Measurements from ENCODE around the gene VRK1.

The VRK1 gene

GRCh38 chr14:96790706-96791105, 6.5 kb upstream of the VRK1 start:
- no peak for DNase-seq (ENCODE audit: low read depth, low spot score)
- H3K36me3 ChIP-seq (ENCODE audit: control insufficient read depth, insufficient read depth, low read length): no peaks in the 10 kb centered on the region
- no peak overlapping the region for H3K27ac ChIP-seq (ENCODE audit: low read length)

GRCh38 chr14:96792003-96792402, 5.2 kb upstream of the VRK1 start:
- no peak overlapping the region for H3K4me3 ChIP-seq (ENCODE audit: low read length)
- DNase-seq (ENCODE audit: low read depth, low spot score): no peak
- no peaks in the 10 kb centered on the region for H3K4me1 ChIP-seq (ENCODE audit: control insufficient read depth, insufficient read depth, low read length)
- no peaks in the 10 kb centered on the region for H3K9me3 ChIP-seq (ENCODE audit: control insufficient read depth, insufficient read depth, low read length)
- no peaks in the 10 kb centered on the region for H3K36me3 ChIP-seq (ENCODE audit: control insufficient read depth, insufficient read depth, low read length)
- H3K27ac ChIP-seq (ENCODE audit: low read length): no peak overlapping the region
- H3K27me3 ChIP-seq (ENCODE audit: control insufficient read depth, insufficient read depth, low read length): no peaks in the 10 kb centered on the region
- no CpG with 5 or more reads among the region's 5 CpGs for WGBS (ENCODE audit: insufficient coverage, insufficient read length)

More at GRCh38 chr14:96790706-96791105, 6.5 kb upstream of the VRK1 start:
- H3K4me3 ChIP-seq (ENCODE audit: low read length): no peak overlapping the region
- H3K9me3 ChIP-seq (ENCODE audit: control insufficient read depth, insufficient read depth, low read length): no peaks in the 10 kb centered on the region
- no peaks in the 10 kb centered on the region for H3K27me3 ChIP-seq (ENCODE audit: control insufficient read depth, insufficient read depth, low read length)
- WGBS (ENCODE audit: insufficient coverage, insufficient read length): no CpG with 5 or more reads among the region's 1 CpG
- no peaks in the 10 kb centered on the region for H3K4me1 ChIP-seq (ENCODE audit: control insufficient read depth, insufficient read depth, low read length)

- no peak for DNase-seq (ENCODE audit: low read depth, low spot score)
- H3K9me3 ChIP-seq (ENCODE audit: control insufficient read depth, insufficient read depth, low read length): no peaks in the 10 kb centered on the region
- no CpG with 5 or more reads among the region's 7 CpGs for WGBS (ENCODE audit: insufficient coverage, insufficient read length)
- H3K27ac ChIP-seq (ENCODE audit: low read length): no peak overlapping the region
- no peaks in the 10 kb centered on the region for H3K36me3 ChIP-seq (ENCODE audit: control insufficient read depth, insufficient read depth, low read length)
- no peaks in the 10 kb centered on the region for H3K4me1 ChIP-seq (ENCODE audit: control insufficient read depth, insufficient read depth, low read length)
- H3K4me3 ChIP-seq (ENCODE audit: low read length): no peak overlapping the region
- no peaks in the 10 kb centered on the region for H3K27me3 ChIP-seq (ENCODE audit: control insufficient read depth, insufficient read depth, low read length)
These were observed 4.6 kb upstream of the VRK1 start for GRCh38 chr14:96792591-96792990.

- H3K4me1 ChIP-seq (ENCODE audit: control insufficient read depth, insufficient read depth, low read length): no peaks in the 10 kb centered on the region
- no peak for DNase-seq (ENCODE audit: low read depth, low spot score)
- H3K9me3 ChIP-seq (ENCODE audit: control insufficient read depth, insufficient read depth, low read length): no peaks in the 10 kb centered on the region
- no peaks in the 10 kb centered on the region for H3K27me3 ChIP-seq (ENCODE audit: control insufficient read depth, insufficient read depth, low read length)
- H3K4me3 ChIP-seq (ENCODE audit: low read length): no peak overlapping the region
- H3K27ac ChIP-seq (ENCODE audit: low read length): no peak overlapping the region
- WGBS (ENCODE audit: insufficient coverage, insufficient read length): no CpG with 5 or more reads among the region's 6 CpGs
- no peaks in the 10 kb centered on the region for H3K36me3 ChIP-seq (ENCODE audit: control insufficient read depth, insufficient read depth, low read length)
These were observed 3.6 kb upstream of the VRK1 start for GRCh38 chr14:96793547-96793946.

GRCh38 chr14:96795109-96795828, 1.9 kb upstream of the VRK1 start:
- DNase-seq (ENCODE audit: low read depth, low spot score): no peak
- Histone ChIP-seq H3K36me3 (ENCODE audit: control insufficient read depth, insufficient read depth, low read length) (no peaks in the 10 kb centered on the region), H3K27me3 (ENCODE audit: control insufficient read depth, insufficient read depth, low read length) (no peaks in the 10 kb centered on the region), H3K27ac (ENCODE audit: low read length) (no peak overlapping the region), H3K9me3 (ENCODE audit: control insufficient read depth, insufficient read depth, low read length) (no peaks in the 10 kb centered on the region), H3K4me1 (ENCODE audit: control insufficient read depth, insufficient read depth, low read length) (no peaks in the 10 kb centered on the region), H3K4me3 (ENCODE audit: low read length) (no peak overlapping the region)
- no CpG with 5 or more reads among the region's 9 CpGs for WGBS (ENCODE audit: insufficient coverage, insufficient read length)

GRCh38 chr14:96797582-96798349, 584 bp downstream of the VRK1 start:
- WGBS (ENCODE audit: insufficient coverage, insufficient read length): no CpG with 5 or more reads among the region's 59 CpGs
- Histone ChIP-seq H3K27me3 (ENCODE audit: control insufficient read depth, insufficient read depth, low read length) (no peaks in the 10 kb centered on the region), H3K4me3 (ENCODE audit: low read length) (peak overlapping the region; percentile 86), H3K36me3 (ENCODE audit: control insufficient read depth, insufficient read depth, low read length) (no peaks in the 10 kb centered on the region), H3K27ac (ENCODE audit: low read length) (no peak overlapping the region), H3K9me3 (ENCODE audit: control insufficient read depth, insufficient read depth, low read length) (no peaks in the 10 kb centered on the region), H3K4me1 (ENCODE audit: control insufficient read depth, insufficient read depth, low read length) (no peaks in the 10 kb centered on the region)
- no peak for DNase-seq (ENCODE audit: low read depth, low spot score)

- no peak overlapping the region for H3K4me3 ChIP-seq (ENCODE audit: low read length)
These were observed 1.8 kb downstream of the VRK1 start for GRCh38 chr14:96798956-96799355.

GRCh38 chr14:96799489-96800054, 2.4 kb downstream of the VRK1 start:
- H3K27ac ChIP-seq (ENCODE audit: low read length): no peak overlapping the region
- DNase-seq (ENCODE audit: low read depth, low spot score): no peak
- H3K4me1 ChIP-seq (ENCODE audit: control insufficient read depth, insufficient read depth, low read length): no peaks in the 10 kb centered on the region
- H3K36me3 ChIP-seq (ENCODE audit: control insufficient read depth, insufficient read depth, low read length): no peaks in the 10 kb centered on the region
- H3K4me3 ChIP-seq (ENCODE audit: low read length): no peak overlapping the region
- H3K9me3 ChIP-seq (ENCODE audit: control insufficient read depth, insufficient read depth, low read length): no peaks in the 10 kb centered on the region
- no CpG with 5 or more reads among the region's 7 CpGs for WGBS (ENCODE audit: insufficient coverage, insufficient read length)
- no peaks in the 10 kb centered on the region for H3K27me3 ChIP-seq (ENCODE audit: control insufficient read depth, insufficient read depth, low read length)

More at GRCh38 chr14:96798956-96799355, 1.8 kb downstream of the VRK1 start:
- no peaks in the 10 kb centered on the region for H3K9me3 ChIP-seq (ENCODE audit: control insufficient read depth, insufficient read depth, low read length)
- WGBS (ENCODE audit: insufficient coverage, insufficient read length): no CpG with 5 or more reads among the region's 1 CpG
- H3K27me3 ChIP-seq (ENCODE audit: control insufficient read depth, insufficient read depth, low read length): no peaks in the 10 kb centered on the region
- H3K36me3 ChIP-seq (ENCODE audit: control insufficient read depth, insufficient read depth, low read length): no peaks in the 10 kb centered on the region
- H3K4me1 ChIP-seq (ENCODE audit: control insufficient read depth, insufficient read depth, low read length): no peaks in the 10 kb centered on the region
- no peak overlapping the region for H3K27ac ChIP-seq (ENCODE audit: low read length)
- DNase-seq (ENCODE audit: low read depth, low spot score): no peak

- Histone ChIP-seq H3K4me3 (ENCODE audit: low read length) (no peak overlapping the region), H3K4me1 (ENCODE audit: control insufficient read depth, insufficient read depth, low read length) (no peaks in the 10 kb centered on the region), H3K36me3 (ENCODE audit: control insufficient read depth, insufficient read depth, low read length) (no peaks in the 10 kb centered on the region; the same call in 1 of the 2 replicates), H3K27ac (ENCODE audit: low read length) (no peak overlapping the region), H3K9me3 (ENCODE audit: control insufficient read depth, insufficient read depth, low read length) (no peaks in the 10 kb centered on the region), H3K27me3 (ENCODE audit: control insufficient read depth, insufficient read depth, low read length) (no peaks in the 10 kb centered on the region)
- no peak for DNase-seq (ENCODE audit: low read depth, low spot score)
- no CpG with 5 or more reads among the region's 5 CpGs for WGBS (ENCODE audit: insufficient coverage, insufficient read length)
These were observed 4.7 kb downstream of the VRK1 start for GRCh38 chr14:96801931-96802330.

- no peaks in the 10 kb centered on the region; the same call in 1 of the 2 replicates for H3K36me3 ChIP-seq (ENCODE audit: control insufficient read depth, insufficient read depth, low read length)
- H3K4me3 ChIP-seq (ENCODE audit: low read length): no peak overlapping the region
- H3K27ac ChIP-seq (ENCODE audit: low read length): no peak overlapping the region
- no peaks in the 10 kb centered on the region for H3K4me1 ChIP-seq (ENCODE audit: control insufficient read depth, insufficient read depth, low read length)
- no peak for DNase-seq (ENCODE audit: low read depth, low spot score)
- WGBS (ENCODE audit: insufficient coverage, insufficient read length): no CpG with 5 or more reads among the region's 5 CpGs
- H3K9me3 ChIP-seq (ENCODE audit: control insufficient read depth, insufficient read depth, low read length): no peaks in the 10 kb centered on the region
- no peaks in the 10 kb centered on the region for H3K27me3 ChIP-seq (ENCODE audit: control insufficient read depth, insufficient read depth, low read length)
These were observed 5.8 kb downstream of the VRK1 start for GRCh38 chr14:96802963-96803362.
